Nephron progenitor cell (in vitro differentiated cells): ENCODE measurements around the gene EZR.

Experiments used
- DNase-seq: peaks from one replicate; pipeline ENCODE4 v3.0.0; 2021
- H3K27ac Mint-ChIP-seq: 2 replicates; pipeline ENCODE4 v1.8.0; 2021; ENCODE audit warnings: mild to moderate bottlenecking, moderate library complexity, mixed read lengths
- H3K27me3 Mint-ChIP-seq: 2 replicates; pipeline ENCODE4 v1.8.0; 2021; ENCODE audit warnings: mild to moderate bottlenecking, low read depth, mixed read lengths; ENCODE audit not compliant: poor library complexity
- H3K36me3 Mint-ChIP-seq: 2 replicates; pipeline ENCODE4 v1.8.0; 2021; ENCODE audit warnings: low read depth, mixed read lengths
- H3K4me1 Mint-ChIP-seq: 2 replicates; pipeline ENCODE4 v1.8.0; 2021; ENCODE audit warnings: mixed read lengths
- H3K4me3 Mint-ChIP-seq: 2 replicates; pipeline ENCODE4 v1.8.0; 2021; ENCODE audit warnings: mild to moderate bottlenecking, moderate library complexity, mixed read lengths
- H3K9me3 Mint-ChIP-seq: 2 replicates; pipeline ENCODE4 v1.8.0; 2021; ENCODE audit warnings: mild to moderate bottlenecking, moderate library complexity, mixed read lengths
- CTCF ChIP-seq: fragments of 200-600 bp; sonication (generic); IDR thresholded peaks from 2 replicates; pipeline ENCODE4 v1.5.0; 2021; ENCODE audit warnings: antibody characterized with exemption

The EZR gene

GRCh38 chr6:158832026-158832425 is 12.9 kb upstream of the EZR start:
- H3K9me3 Mint-ChIP-seq = no peaks in the 10 kb centered on the region
- no peak for TF ChIP-seq CTCF
- no peak overlapping the region for H3K27ac Mint-ChIP-seq
- no peak overlapping the region for H3K4me3 Mint-ChIP-seq
- DNase-seq = no peak
- H3K4me1 Mint-ChIP-seq = peaks cover 16% of the 10 kb centered on the region
- H3K27me3 Mint-ChIP-seq = peaks cover 14% of the 10 kb centered on the region
- no peaks in the 10 kb centered on the region for H3K36me3 Mint-ChIP-seq

- H3K9me3 Mint-ChIP-seq = no peaks in the 10 kb centered on the region
- no peak overlapping the region for H3K4me3 Mint-ChIP-seq
- TF ChIP-seq CTCF = no peak
- H3K27me3 Mint-ChIP-seq = peaks cover 11% of the 10 kb centered on the region
- no peak overlapping the region for H3K27ac Mint-ChIP-seq
- no peak for DNase-seq
- no peaks in the 10 kb centered on the region for H3K36me3 Mint-ChIP-seq
- H3K4me1 Mint-ChIP-seq = peaks cover 15% of the 10 kb centered on the region
Observed at GRCh38 chr6:158831571-158831970, 12.4 kb upstream of the EZR start.

DNA sequence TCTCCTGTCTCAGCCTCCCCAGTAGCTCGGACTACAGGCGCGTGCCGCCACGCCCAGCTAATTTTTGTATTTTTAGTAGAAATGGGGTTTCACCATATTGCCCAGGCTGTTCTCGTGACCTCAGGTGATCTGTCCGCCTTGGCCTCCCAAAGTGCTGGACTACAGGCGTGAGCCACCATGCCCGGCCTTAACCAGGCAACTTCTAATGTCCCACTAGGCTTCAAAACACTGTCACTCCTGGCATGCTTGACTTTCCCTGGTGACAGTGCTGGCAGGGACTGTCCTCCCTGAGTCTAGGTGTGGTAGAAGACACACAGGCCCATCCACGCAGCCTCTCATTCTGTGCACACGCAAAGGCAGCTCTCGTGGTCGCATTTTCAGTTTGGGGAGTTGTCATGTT is 11.6 kb upstream of the EZR start:
- no peak overlapping the region for H3K4me3 Mint-ChIP-seq
- H3K36me3 Mint-ChIP-seq = no peaks in the 10 kb centered on the region
- H3K9me3 Mint-ChIP-seq = no peaks in the 10 kb centered on the region
- no peak for DNase-seq
- H3K27me3 Mint-ChIP-seq = peaks cover 18% of the 10 kb centered on the region
- no peak for TF ChIP-seq CTCF
- H3K27ac Mint-ChIP-seq = no peak overlapping the region
- peaks cover 18% of the 10 kb centered on the region for H3K4me1 Mint-ChIP-seq

DNA sequence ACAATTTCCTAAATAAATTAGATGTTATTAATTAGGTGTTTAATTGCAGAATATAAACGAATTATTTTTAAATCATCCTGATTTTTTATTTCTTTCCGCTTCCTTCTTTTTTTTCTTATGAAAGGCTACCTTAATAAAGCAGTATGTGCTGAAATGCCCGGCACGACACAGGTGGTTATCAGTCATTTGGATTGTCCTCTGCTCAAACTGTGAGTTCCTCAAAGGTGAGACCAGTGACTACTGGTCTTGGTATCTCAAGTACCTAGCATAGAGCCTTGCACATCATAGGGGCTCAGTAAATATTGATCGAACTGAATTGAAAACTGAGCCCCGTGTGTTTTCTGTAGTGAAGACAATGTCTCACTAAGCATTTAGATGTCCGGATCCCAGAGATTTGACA is 9.6 kb upstream of the EZR start:
- Mint-ChIP-seq H3K4me1 (peaks cover 15% of the 10 kb centered on the region), H3K27me3 (peaks cover 22% of the 10 kb centered on the region), H3K36me3 (no peaks in the 10 kb centered on the region), H3K27ac (no peak overlapping the region), H3K9me3 (no peaks in the 10 kb centered on the region), H3K4me3 (no peak overlapping the region)
- TF ChIP-seq CTCF = no peak
- no peak for DNase-seq

DNA sequence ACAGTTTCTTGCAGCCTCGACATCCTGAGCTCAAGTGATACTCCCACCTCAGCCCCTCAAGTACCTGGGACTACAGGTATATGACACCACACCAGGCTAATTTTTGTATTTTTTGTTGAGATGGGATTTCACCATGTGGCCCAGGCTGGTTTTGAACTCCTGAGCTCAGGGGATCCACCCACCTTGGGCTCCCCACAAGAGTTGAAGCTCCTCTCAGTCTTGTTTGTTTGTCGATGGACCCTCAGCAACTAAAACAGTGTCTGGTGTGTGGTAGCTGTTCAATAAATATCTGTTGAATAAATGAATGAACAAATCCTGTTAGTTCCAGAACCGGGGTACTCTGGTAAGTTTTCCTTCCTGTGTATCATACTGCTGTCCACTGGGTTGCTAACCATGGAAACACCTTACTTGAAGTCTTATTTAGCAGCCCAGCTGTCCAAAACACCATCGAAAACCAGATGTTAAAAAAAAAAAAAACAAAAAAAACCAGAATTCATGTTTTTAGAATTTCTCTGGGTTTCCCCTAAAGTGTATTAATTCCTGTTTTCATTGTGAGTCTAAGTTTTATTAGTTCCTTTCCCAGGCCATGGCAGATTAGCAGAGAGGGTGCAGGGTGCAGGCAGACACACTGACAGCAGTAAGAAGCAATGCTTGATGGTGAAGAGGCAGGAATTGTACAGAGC is 7.8 kb upstream of the EZR start:
- no peak overlapping the region for H3K27ac Mint-ChIP-seq
- H3K27me3 Mint-ChIP-seq = peaks cover 24% of the 10 kb centered on the region
- no peak for TF ChIP-seq CTCF
- no peaks in the 10 kb centered on the region for H3K36me3 Mint-ChIP-seq
- peaks cover 15% of the 10 kb centered on the region for H3K4me1 Mint-ChIP-seq
- DNase-seq = no peak
- no peak overlapping the region for H3K4me3 Mint-ChIP-seq
- no peaks in the 10 kb centered on the region for H3K9me3 Mint-ChIP-seq

GRCh38 chr6:158825951-158826306 is 6.8 kb upstream of the EZR start:
- Mint-ChIP-seq H3K4me1 (peaks cover 15% of the 10 kb centered on the region), H3K27ac (peak overlapping the region; percentile 31), H3K4me3 (no peak overlapping the region), H3K36me3 (no peaks in the 10 kb centered on the region), H3K27me3 (peaks cover 20% of the 10 kb centered on the region), H3K9me3 (no peaks in the 10 kb centered on the region)
- no peak for TF ChIP-seq CTCF
- no peak for DNase-seq
